K562 (cell line): ENCODE results near the gene LMX1B. TPM values are rescaled to one million over a fixed set of nuclear protein-coding genes. Genes with fewer than 3 reads are reported as not detected.

Source experiments
- ATAC-seq: fragments of 200-7000 bp; cut with Tn5 transposase; 3 replicates; pipeline ENCODE4 v1.9.1; 2020; ENCODE audit warnings: moderate library complexity
- BruUV-seq: library from RNA; stranded (reverse); fragments of 400-500 nt; replicated peaks from 2 replicates; lab custom pipeline; 2021; lab: Mats Ljungman, UMichigan
- CTCF ChIA-PET: fragments of 300-600 bp; formaldehyde crosslinking; extraction: SDS; loops from one replicate; lab custom pipeline; 2021; ENCODE audit warnings: low intra/inter-chr PET ratio; lab: Yijun Ruan, JAX
- POLR2A ChIA-PET: fragments of 300-600, 350-650 bp; sonication (Branson Sonifier 250); formaldehyde crosslinking; extraction: SDS; loops from one replicate; lab custom pipeline; 2021; ENCODE audit warnings: antibody characterized with exemption, inconsistent platforms; lab: Yijun Ruan, JAX
- DNase-seq, 4 experiments: peaks; one replicate each; pipeline versions ENCODE4 v3.0.0 to v3.0.0-alpha.2; 2011 to 2018; ENCODE audit warnings: low spot score in 3 of 4, mixed read lengths in 3 of 4; ENCODE audit errors: extremely low read depth in 1 of 4
- FAIRE-seq: peaks from 2 replicates; lab custom pipeline; 2011; peaks lifted over from hg19 to GRCh38; lab: Jason Lieb, UNC
- H2AFZ ChIP-seq: 2 replicates; pipeline ENCODE4 v1.6.0; 2011; ENCODE audit warnings: low read depth, low read length, control low read depth, inconsistent platforms
- H3K27ac ChIP-seq: fragments of 200-600 bp; 3 replicates; pipeline ENCODE4 v1.8.0; 2011; ENCODE audit warnings: low read depth, mild to moderate bottlenecking, control low read depth, inconsistent platforms, low read length, moderate library complexity, mixed read lengths; ENCODE audit errors: extremely low read depth
- H3K27me3 ChIP-seq, 2 experiments: fragments of 300-600 bp in 1 of 2; 2 replicates in 1 of 2; 3 replicates in 1 of 2; pipeline versions ENCODE4 v1.6.0 to v1.8.0; 2011; ENCODE audit warnings: inconsistent platforms in 2 of 2, low read length in 2 of 2, mild to moderate bottlenecking in 1 of 2, mixed read lengths in 1 of 2, moderate library complexity in 1 of 2; ENCODE audit not compliant: control insufficient read depth in 2 of 2, insufficient read depth in 2 of 2
- H3K36me3 ChIP-seq: fragments of 300-600 bp; 3 replicates; pipeline ENCODE4 v1.8.0; 2011; ENCODE audit warnings: mild to moderate bottlenecking, low read length, inconsistent platforms; ENCODE audit not compliant: control insufficient read depth, insufficient read depth
- H3K4me1 ChIP-seq, 2 experiments: fragments of 200-600 bp in 1 of 2; replicated peaks in 1 of 2; 2 replicates in 1 of 2; 3 replicates in 1 of 2; pipeline versions ENCODE4 v1.5.1 to v1.8.0; 2011; ENCODE audit warnings: inconsistent platforms in 2 of 2, low read length in 2 of 2, mild to moderate bottlenecking in 1 of 2, mixed read lengths in 1 of 2, moderate library complexity in 1 of 2; ENCODE audit not compliant: control insufficient read depth in 2 of 2, insufficient read depth in 2 of 2
- H3K4me2 ChIP-seq: 2 replicates; pipeline ENCODE4 v1.6.1; 2011; ENCODE audit warnings: low read length, control low read depth, inconsistent platforms, mixed read lengths; ENCODE audit not compliant: insufficient read depth
- H3K4me3 ChIP-seq: fragments of 200-600 bp; sonication (generic), shearing (Covaris generic); 2 replicates; pipeline ENCODE4 v1.5.1; 2016; ENCODE audit warnings: control low read depth, inconsistent platforms
- H3K79me2 ChIP-seq: fragments of 200-600 bp; 3 replicates; pipeline ENCODE4 v1.8.0; 2011; ENCODE audit warnings: low read length, inconsistent platforms; ENCODE audit not compliant: control insufficient read depth, insufficient read depth
- H3K9ac ChIP-seq, 2 experiments: 2 replicates each; pipeline versions ENCODE4 v1.6.0 to v1.6.1; 2011; ENCODE audit warnings: low read depth in 2 of 2, low read length in 2 of 2, control low read depth in 1 of 2, inconsistent platforms in 1 of 2, mild to moderate bottlenecking in 1 of 2, mixed read lengths in 1 of 2; ENCODE audit not compliant: insufficient read depth in 1 of 2
- H3K9me1 ChIP-seq: one replicate; pipeline ENCODE4 v1.6.0; 2011; ENCODE audit warnings: inconsistent platforms, mild to moderate bottlenecking, low read length, moderate library complexity; ENCODE audit not compliant: control insufficient read depth, insufficient read depth
- H3K9me3 ChIP-seq: replicated peaks from 2 replicates; pipeline ENCODE4 v1.5.1; 2011; ENCODE audit warnings: low read depth, low read length, inconsistent platforms; ENCODE audit not compliant: control insufficient read depth, insufficient read depth
- H4K20me1 ChIP-seq: replicated peaks from 2 replicates; pipeline ENCODE4 v1.6.1; 2011; ENCODE audit warnings: low read length, inconsistent platforms, mixed read lengths; ENCODE audit not compliant: control insufficient read depth, insufficient read depth
- DNMT1 ChIP-seq: fragments of 450-650 bp; IDR thresholded peaks from 2 replicates; pipeline ENCODE4 v1.6.1; 2016; ENCODE audit warnings: antibody characterized with exemption, mild to moderate bottlenecking
- PTRF ChIP-seq: fragments of 450-650 bp; IDR thresholded peaks from 2 replicates; pipeline ENCODE4 v1.6.1; 2016; ENCODE audit warnings: mild to moderate bottlenecking, missing genetic modification characterization, missing compliant biosample characterization
- TCF7L2 ChIP-seq: fragments of 150-350 bp; IDR thresholded peaks from 2 replicates; pipeline ENCODE4 v1.6.1; 2016; ENCODE audit warnings: low read depth, mild to moderate bottlenecking, low read length, moderate library complexity
- ZNF77 ChIP-seq: fragments of 250-450 bp; sonication (Bioruptor Pico); IDR thresholded peaks from 2 replicates; pipeline ENCODE4 v1.5.0; 2020
- WGBS: fragments of 100-300 bp; shearing (Covaris generic); methylation state at CpG from one replicate; pipeline ENCODE4 v1.1.6; 2016; ENCODE audit warnings: low coverage, mixed read lengths; ENCODE audit not compliant: insufficient coverage; ENCODE audit errors: missing lambda C conversion rate; 5-methylcytosine and 5-hydroxymethylcytosine counted together
- in situ Hi-C: fragments of 300-500 bp; cut with MboI; formaldehyde crosslinking; loops from 4 replicates; pipeline ENCODE4 v1.15.0; 2018; ENCODE audit warnings: inconsistent platforms, mixed read lengths
- intact Hi-C: fragments of 100-400 bp; cut with micrococcal nuclease; formaldehyde crosslinking; loops from 2 replicates; pipeline ENCODE4 v1.14.2; 2022
- polyA plus RNA-seq, 8 experiments: library from polyadenylated mRNA; depleted of rRNA in 4 of 8; stranded (reverse) in 5 of 8; unstranded in 3 of 8; fragments of >200 nt; fragmentation: Nextera tagmentation in 2 of 8; fragmentation: Illumina TruSeq in 1 of 8; extraction: Ambion mirVana in 2 of 8; extraction: Trizol in 1 of 8; gene quantifications; 2 replicates each; pipeline versions ENCODE4 v1.2.1 to v1.2.3, GENCODE V29; 2011 to 2014; ENCODE audit warnings: inconsistent platforms in 1 of 8, missing spikeins in 1 of 8
- total RNA-seq, 7 experiments: library from RNA; depleted of rRNA in 6 of 7; stranded (reverse); fragments of >200 nt in 6 of 7; fragmentation: Illumina TruSeq in 2 of 7; extraction: Trizol in 2 of 7; gene quantifications; 2 replicates each; pipeline versions ENCODE4 v1.2.1 to v1.2.3, GENCODE V29; 2011 to 2021; ENCODE audit warnings: low replicate concordance in 1 of 7
- TF ChIP-seq, protein P1 (sequence below): fragments of 450-650 bp; IDR thresholded peaks from 2 replicates; pipeline ENCODE4 v1.7.0; 2016; ENCODE audit warnings: borderline replicate concordance
- TF ChIP-seq, protein P2 (sequence below): fragments of 450-650 bp; IDR thresholded peaks from 2 replicates; pipeline ENCODE4 v1.6.1; 2016; ENCODE audit warnings: missing biosample characterization, missing genetic modification characterization

Gene LMX1B
- total and polyA plus RNA-seq, 9 of the 15 experiments (the other 6 are each of a cell fraction or from before 2014, with no cell fraction given) = not detected

DNA sequence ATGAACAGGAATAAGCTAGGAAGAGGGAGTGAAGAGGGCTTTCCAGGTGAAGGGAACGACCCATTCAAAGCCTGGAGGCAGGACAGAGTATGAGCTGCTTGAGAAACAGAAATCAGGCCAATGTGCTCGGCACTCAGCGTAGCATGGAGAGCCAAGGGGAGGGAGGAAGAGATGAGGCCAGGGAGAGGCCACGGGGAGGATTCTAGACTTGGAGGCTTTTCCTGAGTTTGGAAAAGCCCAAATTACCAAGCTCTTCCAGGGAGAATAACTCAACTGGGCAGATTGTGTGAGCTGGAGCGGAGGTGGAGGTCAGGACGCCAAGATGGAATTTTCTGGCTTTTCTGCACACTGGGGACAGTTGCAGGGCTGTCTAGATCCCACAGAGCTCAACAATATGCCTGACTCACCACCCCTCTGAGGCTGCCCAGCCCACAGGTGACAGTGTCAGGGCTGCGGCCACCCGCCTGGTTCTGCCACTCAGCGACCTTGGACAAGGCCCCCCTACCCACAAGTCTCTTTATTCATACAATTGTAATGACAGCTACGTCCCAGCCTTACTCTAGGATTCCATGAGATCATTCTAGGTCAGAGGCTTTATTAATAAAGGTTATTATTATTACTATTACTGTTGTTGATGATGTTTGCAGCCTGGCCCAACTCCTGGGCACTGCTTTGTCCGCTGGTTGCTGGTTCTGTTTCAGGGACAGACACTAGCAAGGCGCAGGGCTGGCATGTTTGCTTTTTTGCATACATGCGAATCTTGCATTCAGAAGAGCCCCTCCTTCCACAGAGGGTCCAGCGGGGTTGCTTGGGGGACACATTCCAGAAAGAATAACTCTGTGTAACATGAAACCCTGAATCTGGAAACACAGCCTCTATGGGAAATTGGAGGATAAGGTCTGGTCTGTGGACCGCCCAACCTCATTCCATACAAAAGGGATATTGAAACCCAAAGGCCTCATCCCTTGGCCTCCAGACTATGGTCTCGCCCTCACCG is 9.4 kb upstream of the LMX1B start:
- Histone ChIP-seq H3K4me1 (no peaks in the 10 kb centered on the region), H3K27me3 (peaks cover 0 to 44% of the 10 kb centered on the region in 2 experiments; a peak in 4 of 5 replicates), H3K27ac (no peak overlapping the region), H3K9me3 (no peaks in the 10 kb centered on the region), H3K79me2 (no peaks in the 10 kb centered on the region), H3K9me1 (no peaks in the 10 kb centered on the region), H3K4me2 (no peak overlapping the region), H3K9ac (no peak overlapping the region), H3K4me3 (no peak overlapping the region), H3K36me3 (no peaks in the 10 kb centered on the region), H2AFZ (no peak overlapping the region), H4K20me1 (peaks cover 3% of the 10 kb centered on the region; the same call in 1 of the 2 replicates)
- BruUV-seq = no TSS peak
- in situ Hi-C loops (loop anchor here (5.0 kb wide), 2 partner anchors 88 to 178 kb away; no protein-coding TSS in a partner anchor), intact Hi-C loops (no loop called here)
- FAIRE-seq (no peak), ATAC-seq (no peak), DNase-seq (no peak)
- WGBS = 6% methylated on average over 16 of the region's 17 CpGs
- ChIA-PET CTCF (no interaction called here), POLR2A (no interaction called here)
- TF ChIP-seq, protein P1, sequence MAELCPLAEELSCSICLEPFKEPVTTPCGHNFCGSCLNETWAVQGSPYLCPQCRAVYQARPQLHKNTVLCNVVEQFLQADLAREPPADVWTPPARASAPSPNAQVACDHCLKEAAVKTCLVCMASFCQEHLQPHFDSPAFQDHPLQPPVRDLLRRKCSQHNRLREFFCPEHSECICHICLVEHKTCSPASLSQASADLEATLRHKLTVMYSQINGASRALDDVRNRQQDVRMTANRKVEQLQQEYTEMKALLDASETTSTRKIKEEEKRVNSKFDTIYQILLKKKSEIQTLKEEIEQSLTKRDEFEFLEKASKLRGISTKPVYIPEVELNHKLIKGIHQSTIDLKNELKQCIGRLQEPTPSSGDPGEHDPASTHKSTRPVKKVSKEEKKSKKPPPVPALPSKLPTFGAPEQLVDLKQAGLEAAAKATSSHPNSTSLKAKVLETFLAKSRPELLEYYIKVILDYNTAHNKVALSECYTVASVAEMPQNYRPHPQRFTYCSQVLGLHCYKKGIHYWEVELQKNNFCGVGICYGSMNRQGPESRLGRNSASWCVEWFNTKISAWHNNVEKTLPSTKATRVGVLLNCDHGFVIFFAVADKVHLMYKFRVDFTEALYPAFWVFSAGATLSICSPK = no peak
- TF ChIP-seq ZNF77 = no peak
- TF ChIP-seq DNMT1 = no peak
- no peak for TF ChIP-seq PTRF
- TF ChIP-seq TCF7L2 = no peak
- TF ChIP-seq, protein P2, sequence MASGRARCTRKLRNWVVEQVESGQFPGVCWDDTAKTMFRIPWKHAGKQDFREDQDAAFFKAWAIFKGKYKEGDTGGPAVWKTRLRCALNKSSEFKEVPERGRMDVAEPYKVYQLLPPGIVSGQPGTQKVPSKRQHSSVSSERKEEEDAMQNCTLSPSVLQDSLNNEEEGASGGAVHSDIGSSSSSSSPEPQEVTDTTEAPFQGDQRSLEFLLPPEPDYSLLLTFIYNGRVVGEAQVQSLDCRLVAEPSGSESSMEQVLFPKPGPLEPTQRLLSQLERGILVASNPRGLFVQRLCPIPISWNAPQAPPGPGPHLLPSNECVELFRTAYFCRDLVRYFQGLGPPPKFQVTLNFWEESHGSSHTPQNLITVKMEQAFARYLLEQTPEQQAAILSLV (tag) = no peak
